Keratinocyte (primary cell): ENCODE data around the gene CCT6A. TPM values are rescaled to one million over a fixed set of nuclear protein-coding genes. Genes with fewer than 3 reads are reported as not detected.

Experiments used
- DNase-seq: peaks from one replicate; pipeline ENCODE4 v3.0.0-alpha.2; 2011; ENCODE audit warnings: low read depth, missing footprints, low spot score
- FAIRE-seq: peaks from 2 replicates; lab custom pipeline; 2011; peaks lifted over from hg19 to GRCh38; lab: Jason Lieb, UNC
- H2AFZ ChIP-seq: 2 replicates; pipeline ENCODE4 v1.6.0; 2012; ENCODE audit warnings: low read length, control low read depth, inconsistent platforms; ENCODE audit not compliant: control insufficient read depth
- H3K27ac ChIP-seq: 2 replicates; pipeline ENCODE4 v1.5.1; 2011; ENCODE audit warnings: low read length; ENCODE audit not compliant: control insufficient read depth, insufficient read depth
- H3K27me3 ChIP-seq: 3 replicates; pipeline ENCODE4 v1.6.0; 2011; ENCODE audit warnings: low read length; ENCODE audit not compliant: control insufficient read depth, insufficient read depth; ENCODE audit errors: extremely low read depth
- H3K36me3 ChIP-seq, 2 experiments: 2 replicates in 1 of 2; 3 replicates in 1 of 2; pipeline ENCODE4 v1.5.1; 2011; ENCODE audit warnings: low read length in 2 of 2, mild to moderate bottlenecking in 1 of 2; ENCODE audit not compliant: control insufficient read depth in 2 of 2, insufficient read depth in 2 of 2; ENCODE audit errors: extremely low read depth in 1 of 2
- H3K4me1 ChIP-seq: 3 replicates; pipeline ENCODE4 v1.5.1; 2011; ENCODE audit warnings: low read length; ENCODE audit not compliant: control insufficient read depth, insufficient read depth; ENCODE audit errors: extremely low read depth
- H3K4me2 ChIP-seq: 3 replicates; pipeline ENCODE4 v1.6.0; 2011; ENCODE audit warnings: low read depth, low read length; ENCODE audit not compliant: control insufficient read depth, insufficient read depth; ENCODE audit errors: extremely low read depth
- H3K4me3 ChIP-seq, 3 experiments: fragments of 200-600 bp in 1 of 3; sonication (generic) in 1 of 3; 2 replicates in 2 of 3; 3 replicates in 1 of 3; pipeline ENCODE4 v1.5.1; 2011 to 2016; ENCODE audit warnings: low read length in 3 of 3, mild to moderate bottlenecking in 3 of 3, control low read depth in 2 of 3, inconsistent platforms in 1 of 3, low read depth in 1 of 3, mixed read lengths in 1 of 3, mixed run types in 1 of 3, moderate library complexity in 1 of 3; ENCODE audit not compliant: control insufficient read depth in 2 of 3, insufficient read depth in 2 of 3; ENCODE audit errors: extremely low read depth in 1 of 3
- H3K79me2 ChIP-seq: 2 replicates; pipeline ENCODE4 v1.6.0; 2012; ENCODE audit warnings: low read length; ENCODE audit not compliant: control insufficient read depth, insufficient read depth
- H3K9ac ChIP-seq: 3 replicates; pipeline ENCODE4 v1.6.0; 2011; ENCODE audit warnings: low read length; ENCODE audit not compliant: control insufficient read depth, insufficient read depth; ENCODE audit errors: extremely low read depth
- H3K9me1 ChIP-seq: 3 replicates; pipeline ENCODE4 v1.6.0; 2011; ENCODE audit warnings: low read length; ENCODE audit not compliant: control insufficient read depth, insufficient read depth; ENCODE audit errors: extremely low read depth
- H3K9me3 ChIP-seq: 2 replicates; pipeline ENCODE4 v1.5.1; 2012; ENCODE audit warnings: low read depth, low read length; ENCODE audit not compliant: control insufficient read depth
- H4K20me1 ChIP-seq: 3 replicates; pipeline ENCODE4 v1.6.0; 2011; ENCODE audit warnings: low read length; ENCODE audit not compliant: control insufficient read depth, insufficient read depth; ENCODE audit errors: extremely low read depth
- CTCF ChIP-seq, 3 experiments: IDR thresholded peaks in 1 of 3; conservative IDR thresholded peaks in 1 of 3; optimal IDR thresholded peaks in 1 of 3; 2 replicates in 2 of 3; 3 replicates in 1 of 3; pipeline versions ENCODE3 to v1.5.1; 2011; ENCODE audit warnings: low read length in 3 of 3, mild to moderate bottlenecking in 3 of 3, moderate library complexity in 2 of 3, control low read depth in 1 of 3, inconsistent platforms in 1 of 3; ENCODE audit not compliant: insufficient read depth in 2 of 3; ENCODE audit errors: extremely low read depth in 1 of 3
- EZH2 ChIP-seq: IDR thresholded peaks from one replicate; pipeline ENCODE4 v1.6.1; 2012; ENCODE audit warnings: inconsistent platforms, mild to moderate bottlenecking, low read length, moderate library complexity
- dilution Hi-C: fragments of 300-500 bp; cut with MboI; formaldehyde crosslinking; loops from one replicate; pipeline ENCODE4 v1.7.0; 2020; ENCODE audit warnings: low sequenced_read_pairs; ENCODE audit not compliant: extremely low pct_ligation_motif_present
- polyA plus RNA-seq, 5 experiments: library from polyadenylated mRNA; depleted of rRNA in 3 of 5; stranded (reverse) in 3 of 5; stranded (forward) in 1 of 5; unstranded in 1 of 5; fragments of >200 nt; gene quantifications; 1 replicate in 1 of 5; 2 replicates in 3 of 5; 3 replicates in 1 of 5; pipeline versions ENCODE4 v1.2.1 to v1.2.3, GENCODE V29; 2011 to 2012; ENCODE audit warnings: missing spikeins in 2 of 5, low read depth in 1 of 5, low replicate concordance in 1 of 5

CCT6A gene
- polyA plus RNA-seq, 1 donor (not counting 4 experiments of a cell fraction or from before 2014, with no cell fraction given) = 403 TPM

DNA sequence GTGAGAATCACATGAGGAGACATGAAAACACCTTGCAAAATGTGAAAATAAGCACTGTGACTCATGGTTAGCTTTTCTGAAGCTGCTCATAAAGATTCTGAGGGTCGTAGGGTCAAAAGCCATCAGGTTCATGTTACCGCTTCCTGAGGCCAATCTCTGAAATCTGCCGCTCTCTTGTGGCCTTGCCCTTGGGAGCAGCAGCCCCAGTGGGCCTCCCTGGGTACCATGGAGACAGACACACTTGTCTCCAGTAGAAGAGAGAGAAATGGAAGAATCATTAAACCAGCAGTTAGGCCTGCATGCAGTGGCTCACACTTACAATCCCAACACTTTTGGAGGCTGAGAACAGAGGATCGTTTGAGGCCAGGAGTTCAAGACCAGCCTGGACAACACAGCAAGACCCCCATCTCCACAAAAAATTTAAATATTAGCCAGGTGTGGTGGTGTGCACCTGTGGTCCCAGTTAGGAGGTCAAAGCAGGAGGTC is 44.4 kb upstream of the CCT6A start:
- no peak overlapping the region for H3K4me2 ChIP-seq
- DNase-seq = no peak
- no peak overlapping the region for H2AFZ ChIP-seq
- no peak overlapping the region for H3K27ac ChIP-seq
- no peaks in the 10 kb centered on the region for H3K79me2 ChIP-seq
- FAIRE-seq = no peak
- H3K36me3 ChIP-seq = no peaks in the 10 kb centered on the region
- H3K4me1 ChIP-seq = peaks cover 8% of the 10 kb centered on the region
- TF ChIP-seq EZH2 = no peak
- no peak for TF ChIP-seq CTCF (optimal IDR thresholded peaks at IDR 0.05 in 1 of 3, IDR thresholded peaks at IDR 0.05 in 1 of 3, conservative IDR thresholded peaks at IDR 0.05 in 1 of 3; ENCODE audit: extremely low read depth in 1 of 3, insufficient read depth in 2 of 3, low read length in 3 of 3)
- dilution Hi-C loops = no loop called here
- H3K9ac ChIP-seq = no peak overlapping the region
- no peaks in the 10 kb centered on the region for H3K27me3 ChIP-seq
- H4K20me1 ChIP-seq = no peaks in the 10 kb centered on the region
- no peaks in the 10 kb centered on the region for H3K9me1 ChIP-seq
- no peak overlapping the region for H3K4me3 ChIP-seq
- H3K9me3 ChIP-seq = no peaks in the 10 kb centered on the region

- FAIRE-seq = no peak
These were observed 43.7 kb upstream of the CCT6A start for GRCh38 chr7:56007891-56008290.

More at GRCh38 chr7:56007891-56008290, 43.7 kb upstream of the CCT6A start:
- Histone ChIP-seq H3K27ac (no peak overlapping the region), H4K20me1 (no peaks in the 10 kb centered on the region), H3K36me3 (no peaks in the 10 kb centered on the region), H2AFZ (no peak overlapping the region), H3K4me2 (no peak overlapping the region), H3K9me1 (no peaks in the 10 kb centered on the region), H3K79me2 (no peaks in the 10 kb centered on the region), H3K4me3 (no peak overlapping the region), H3K27me3 (no peaks in the 10 kb centered on the region), H3K4me1 (peaks cover 8% of the 10 kb centered on the region), H3K9ac (no peak overlapping the region), H3K9me3 (no peaks in the 10 kb centered on the region)
- DNase-seq = no peak
- dilution Hi-C loops = no loop called here
- TF ChIP-seq CTCF (optimal IDR thresholded peaks at IDR 0.05 in 1 of 3, IDR thresholded peaks at IDR 0.05 in 1 of 3, conservative IDR thresholded peaks at IDR 0.05 in 1 of 3; ENCODE audit: extremely low read depth in 1 of 3, insufficient read depth in 2 of 3, low read length in 3 of 3) (no peak), EZH2 (no peak)
